Hippocampal formation (tissue), 2 donors: ENCODE results near the gene SMIM41.

Experiments
- DNase-seq, 2 donors: peaks; one replicate each; lab custom pipeline; 2025; lab: John Stamatoyannopoulos, UW

Gene SMIM41

GRCh38 chr12:52122540-52122871 is 43.0 kb downstream of the SMIM41 start:
- no peak for DNase-seq

GRCh38 chr12:52122904-52123303 is 43.4 kb downstream of the SMIM41 start:
- no peak for DNase-seq

- no peak for DNase-seq
These were observed 44.1 kb downstream of the SMIM41 start for GRCh38 chr12:52123487-52124186.

- no peak for DNase-seq
These were observed 46.0 kb downstream of the SMIM41 start for GRCh38 chr12:52125476-52125900.

- no peak for DNase-seq
These were observed 46.6 kb downstream of the SMIM41 start for GRCh38 chr12:52126050-52126604.

- DNase-seq = no peak
These were observed 47.4 kb downstream of the SMIM41 start for GRCh38 chr12:52126605-52127578.

- DNase-seq = no peak
These were observed 48.4 kb downstream of the SMIM41 start for GRCh38 chr12:52127683-52128450.

GRCh38 chr12:52130711-52131110 is 51.2 kb downstream of the SMIM41 start:
- no peak for DNase-seq

- DNase-seq = no peak
These were observed 53.3 kb downstream of the SMIM41 start for GRCh38 chr12:52132754-52133161.

GRCh38 chr12:52137746-52138145 is 58.2 kb downstream of the SMIM41 start:
- no peak for DNase-seq

- DNase-seq = no peak
These were observed 59.6 kb downstream of the SMIM41 start for GRCh38 chr12:52139147-52139546.

GRCh38 chr12:52139579-52140062 is 60.1 kb downstream of the SMIM41 start:
- DNase-seq = no peak

GRCh38 chr12:52141306-52141705 is 61.8 kb downstream of the SMIM41 start:
- no peak for DNase-seq

GRCh38 chr12:52141875-52142274 is 62.4 kb downstream of the SMIM41 start:
- DNase-seq = no peak

- DNase-seq = no peak
These were observed 62.9 kb downstream of the SMIM41 start for GRCh38 chr12:52142431-52142830.

- DNase-seq = no peak
These were observed 65.2 kb downstream of the SMIM41 start for GRCh38 chr12:52144512-52145227.

GRCh38 chr12:52145228-52146088 is 66.0 kb downstream of the SMIM41 start:
- DNase-seq = no peak

- no peak for DNase-seq
These were observed 66.8 kb downstream of the SMIM41 start for GRCh38 chr12:52146089-52146821.

- no peak for DNase-seq
These were observed 67.4 kb downstream of the SMIM41 start for GRCh38 chr12:52146822-52147366.
